Lower lobe of right lung (tissue), 2 donors: Measurements from ENCODE around the gene ACTL7A. TPM values are rescaled to one million over a fixed set of nuclear protein-coding genes. Genes with fewer than 3 reads are reported as not detected.

Experiments
- ATAC-seq, 2 donors: fragments of 200-7000 bp; cut with Tn5 transposase; one replicate each; pipeline ENCODE4 v1.9.1; 2020 to 2022; ENCODE audit warnings: mild to moderate bottlenecking in 2 of 2, moderate library complexity in 2 of 2
- DNase-seq: peaks from one replicate; pipeline ENCODE4 v3.0.0-alpha.2; 2020
- H3K27ac ChIP-seq: fragments of 200-600 bp; one replicate; pipeline ENCODE4 v1.8.0; 2022
- H3K27me3 ChIP-seq: fragments of 200-600 bp; one replicate; pipeline ENCODE4 v1.8.0; 2022; ENCODE audit warnings: low read depth
- H3K36me3 ChIP-seq: fragments of 200-600 bp; one replicate; pipeline ENCODE4 v1.8.0; 2022; ENCODE audit warnings: mild to moderate bottlenecking
- H3K4me1 ChIP-seq: fragments of 200-600 bp; one replicate; pipeline ENCODE4 v1.8.0; 2022
- H3K4me3 ChIP-seq: fragments of 200-600 bp; one replicate; pipeline ENCODE4 v1.8.0; 2022; ENCODE audit warnings: mild to moderate bottlenecking
- H3K9me3 ChIP-seq: fragments of 200-600 bp; one replicate; pipeline ENCODE4 v1.8.0; 2022
- intact Hi-C: fragments of 100-400 bp; cut with DNase I; formaldehyde crosslinking; loops from one replicate; pipeline ENCODE4 v1.11.0; 2022
- total RNA-seq: library from RNA; stranded (reverse); fragmentation: NEBNext Ultra II Directional; extraction: Animal tissue kit (Norgen Biotek cat#: 25700); gene quantifications from one replicate; pipeline ENCODE4 v1.2.1, GENCODE V29; 2021
- TF ChIP-seq, protein P1 (sequence below): fragments of 200-600 bp; IDR thresholded peaks from one replicate; pipeline ENCODE4 v1.8.0; 2022; ENCODE audit warnings: antibody characterized with exemption, mild to moderate bottlenecking
- donor health status: DM: no; HTN: yes; CAD: no; lungs with severe emphysema.

Gene ACTL7A
- total RNA-seq, 1 donor from 2014 or later: not detected

DNA sequence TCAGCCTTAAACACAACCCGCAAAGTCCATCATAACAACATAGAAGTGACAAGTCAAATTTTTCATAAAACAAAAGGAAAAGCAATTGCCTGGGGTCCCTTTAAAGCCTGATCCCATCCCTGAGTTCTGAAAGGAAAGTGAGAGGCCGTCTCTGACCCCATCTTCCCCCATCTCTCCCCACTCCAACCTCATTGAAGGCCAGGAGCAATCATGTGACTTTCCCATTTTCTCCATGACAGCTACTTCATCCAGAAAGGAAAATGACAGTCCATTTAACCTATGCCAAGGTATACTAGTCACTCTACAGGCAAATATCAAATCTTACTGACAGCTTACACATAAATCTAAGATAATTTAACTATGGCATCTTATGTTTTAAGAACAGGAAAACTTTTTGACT lies 15.5 kb downstream of the ACTL7A start:
- H3K4me3 ChIP-seq: no peak overlapping the region
- H3K27ac ChIP-seq: no peak overlapping the region
- intact Hi-C loops: no loop called here
- TF ChIP-seq, protein P1, sequence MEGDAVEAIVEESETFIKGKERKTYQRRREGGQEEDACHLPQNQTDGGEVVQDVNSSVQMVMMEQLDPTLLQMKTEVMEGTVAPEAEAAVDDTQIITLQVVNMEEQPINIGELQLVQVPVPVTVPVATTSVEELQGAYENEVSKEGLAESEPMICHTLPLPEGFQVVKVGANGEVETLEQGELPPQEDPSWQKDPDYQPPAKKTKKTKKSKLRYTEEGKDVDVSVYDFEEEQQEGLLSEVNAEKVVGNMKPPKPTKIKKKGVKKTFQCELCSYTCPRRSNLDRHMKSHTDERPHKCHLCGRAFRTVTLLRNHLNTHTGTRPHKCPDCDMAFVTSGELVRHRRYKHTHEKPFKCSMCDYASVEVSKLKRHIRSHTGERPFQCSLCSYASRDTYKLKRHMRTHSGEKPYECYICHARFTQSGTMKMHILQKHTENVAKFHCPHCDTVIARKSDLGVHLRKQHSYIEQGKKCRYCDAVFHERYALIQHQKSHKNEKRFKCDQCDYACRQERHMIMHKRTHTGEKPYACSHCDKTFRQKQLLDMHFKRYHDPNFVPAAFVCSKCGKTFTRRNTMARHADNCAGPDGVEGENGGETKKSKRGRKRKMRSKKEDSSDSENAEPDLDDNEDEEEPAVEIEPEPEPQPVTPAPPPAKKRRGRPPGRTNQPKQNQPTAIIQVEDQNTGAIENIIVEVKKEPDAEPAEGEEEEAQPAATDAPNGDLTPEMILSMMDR: no peak
- no peaks in the 10 kb centered on the region for H3K4me1 ChIP-seq
- peaks cover 96% of the 10 kb centered on the region for H3K36me3 ChIP-seq
- H3K9me3 ChIP-seq: no peaks in the 10 kb centered on the region
- no peaks in the 10 kb centered on the region for H3K27me3 ChIP-seq
- DNase-seq (no peak), ATAC-seq (no peak)

DNA sequence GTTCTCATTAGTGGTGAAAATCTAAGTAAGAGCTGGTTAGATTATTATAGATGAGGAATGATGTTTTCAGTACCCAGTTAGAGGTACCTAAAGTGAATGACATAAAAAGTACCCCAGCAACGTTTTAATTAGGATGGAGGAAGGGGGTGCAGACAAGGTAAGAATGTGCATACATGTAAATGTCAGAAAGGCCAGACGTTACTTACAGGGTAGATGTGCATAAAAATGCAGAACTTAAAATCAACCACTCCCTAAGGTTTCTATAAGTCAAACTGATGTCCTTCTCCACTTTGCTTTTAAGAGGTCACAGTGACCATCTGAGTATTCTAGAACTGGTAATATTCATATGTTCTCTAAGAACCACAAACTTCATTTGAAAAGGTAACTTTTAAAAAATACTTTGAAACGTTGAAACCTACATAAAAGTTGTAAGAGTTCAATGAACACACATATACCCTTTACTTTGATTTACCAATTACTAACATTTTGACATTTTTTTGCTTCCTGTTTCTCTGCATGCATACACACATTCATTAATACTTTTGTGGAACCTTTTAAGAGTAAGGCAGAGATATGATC lies 18.8 kb downstream of the ACTL7A start:
- no peak overlapping the region for H3K27ac ChIP-seq
- no peaks in the 10 kb centered on the region for H3K9me3 ChIP-seq
- ATAC-seq: no peak
- no peaks in the 10 kb centered on the region for H3K4me1 ChIP-seq
- intact Hi-C loops: no loop called here
- TF ChIP-seq, protein P1: no peak
- peaks cover 73% of the 10 kb centered on the region for H3K36me3 ChIP-seq
- no peaks in the 10 kb centered on the region for H3K27me3 ChIP-seq
- DNase-seq: no peak
- H3K4me3 ChIP-seq: no peak overlapping the region

DNA sequence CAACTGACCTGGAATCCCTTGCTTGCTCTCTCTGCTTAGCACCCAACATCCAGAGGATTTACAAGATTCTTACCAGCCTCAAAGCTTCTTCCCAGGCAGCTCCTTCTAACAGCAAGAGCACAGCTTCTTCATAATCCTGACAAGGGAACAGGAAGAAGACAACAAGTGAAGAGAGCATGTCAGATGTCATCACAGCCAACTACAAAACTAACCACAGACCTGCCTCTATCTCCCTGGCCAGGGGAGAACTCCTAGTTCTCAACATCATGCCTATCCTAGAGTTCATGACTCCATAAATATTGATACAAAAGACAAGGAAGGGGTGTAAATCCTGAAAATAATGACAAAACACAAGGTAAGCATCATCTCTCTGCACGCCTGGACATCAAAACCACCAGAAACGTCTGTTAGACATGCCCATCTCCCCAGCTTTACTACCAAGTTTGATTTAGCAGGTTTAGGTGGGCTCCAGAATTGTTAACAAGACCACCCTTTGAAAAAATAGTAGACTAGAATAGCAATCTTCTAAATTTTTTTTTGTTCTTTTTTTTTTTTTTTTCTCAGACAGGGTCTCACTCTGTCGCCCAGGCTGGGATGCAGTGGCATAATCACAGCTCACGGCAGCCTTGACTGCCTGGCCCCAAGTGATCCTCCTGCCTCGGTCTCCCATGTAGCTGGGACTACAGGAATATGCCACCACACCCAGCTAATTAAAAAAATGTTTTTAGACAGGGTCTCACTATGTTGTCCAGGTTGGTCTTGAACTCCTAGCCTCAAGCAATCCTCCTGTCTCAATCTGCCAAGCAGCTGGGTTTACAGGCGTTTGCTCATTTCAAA lies 20.2 kb downstream of the ACTL7A start:
- DNase-seq (no peak), ATAC-seq (no peak)
- H3K9me3 ChIP-seq: no peaks in the 10 kb centered on the region
- no peaks in the 10 kb centered on the region for H3K27me3 ChIP-seq
- intact Hi-C loops: no loop called here
- TF ChIP-seq, protein P1: no peak
- H3K4me3 ChIP-seq: no peak overlapping the region
- no peaks in the 10 kb centered on the region for H3K4me1 ChIP-seq
- H3K27ac ChIP-seq: no peak overlapping the region
- H3K36me3 ChIP-seq: peaks cover 72% of the 10 kb centered on the region

DNA sequence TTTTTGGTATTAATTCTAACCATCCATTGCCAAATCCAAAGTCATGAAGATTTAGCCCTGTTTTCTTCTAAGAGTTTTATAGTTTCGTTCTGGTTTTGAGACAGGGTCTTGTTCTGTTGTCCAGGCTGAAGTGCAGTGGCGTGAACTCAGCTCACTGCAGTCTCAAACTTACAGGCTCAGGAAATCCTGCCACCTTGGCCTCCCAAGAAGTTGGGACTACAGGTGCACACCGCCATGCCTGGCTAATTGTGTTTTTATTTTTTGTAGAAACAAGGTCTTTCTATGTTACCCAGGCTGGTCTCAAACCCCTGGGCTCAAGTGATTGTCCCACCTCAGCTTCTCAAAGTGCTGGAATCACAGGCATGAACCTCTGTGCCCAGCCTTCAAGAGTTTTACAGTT lies 21.0 kb downstream of the ACTL7A start:
- DNase-seq (no peak), ATAC-seq (no peak)
- Histone ChIP-seq H3K4me3 (no peak overlapping the region), H3K27ac (no peak overlapping the region), H3K36me3 (peaks cover 72% of the 10 kb centered on the region), H3K9me3 (no peaks in the 10 kb centered on the region), H3K27me3 (no peaks in the 10 kb centered on the region), H3K4me1 (no peaks in the 10 kb centered on the region)
- intact Hi-C loops: no loop called here
- TF ChIP-seq, protein P1: no peak

DNA sequence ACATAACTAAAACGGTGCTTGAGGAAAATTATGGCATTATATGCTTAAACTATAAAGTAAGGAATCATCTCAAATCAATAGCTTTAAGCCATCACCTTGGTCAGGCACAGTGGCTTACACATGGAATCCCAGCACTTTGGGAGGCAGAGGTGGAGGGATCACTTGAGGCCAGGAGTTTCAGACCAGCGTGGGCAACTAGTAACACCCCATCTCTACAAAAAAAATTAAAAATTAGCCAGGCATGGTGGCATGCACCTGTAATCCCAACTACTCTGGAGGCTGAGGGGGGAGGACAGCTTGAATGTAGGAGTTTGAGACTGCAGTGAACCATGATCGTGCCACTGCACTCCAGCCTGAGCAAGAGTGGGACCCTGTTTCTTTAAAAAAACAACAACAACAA lies 22.6 kb downstream of the ACTL7A start:
- H3K4me3 ChIP-seq: no peak overlapping the region
- H3K36me3 ChIP-seq: peaks cover 72% of the 10 kb centered on the region
- DNase-seq (no peak), ATAC-seq (no peak)
- no peak overlapping the region for H3K27ac ChIP-seq
- H3K9me3 ChIP-seq: no peaks in the 10 kb centered on the region
- TF ChIP-seq, protein P1: no peak
- intact Hi-C loops: no loop called here
- no peaks in the 10 kb centered on the region for H3K4me1 ChIP-seq
- H3K27me3 ChIP-seq: no peaks in the 10 kb centered on the region
